BE2C (cell line): Measurements from ENCODE around the gene CTSH.
A peak's percentile ranks its signal among the peaks of the same experiment; 100 is the strongest.

Experiments
- DNase-seq: peaks from one replicate; pipeline ENCODE4 v3.0.0-alpha.2; 2020
- H3K27me3 ChIP-seq: fragments of 250-450 bp; sonication (Bioruptor Pico); 2 replicates; pipeline ENCODE4 v1.5.1; 2020; ENCODE audit warnings: mild to moderate bottlenecking
- H3K36me3 ChIP-seq: fragments of 250-450 bp; sonication (Bioruptor Pico); 2 replicates; pipeline ENCODE4 v1.5.1; 2020; ENCODE audit warnings: mild to moderate bottlenecking
- H3K4me1 ChIP-seq: fragments of 250-450 bp; sonication (Bioruptor Pico); 2 replicates; pipeline ENCODE4 v1.5.1; 2020
- H3K4me3 ChIP-seq: 2 replicates; pipeline ENCODE4 v1.5.1; 2011; ENCODE audit warnings: low read depth, low read length
- H3K9me3 ChIP-seq: fragments of 250-450 bp; sonication (Bioruptor Pico); 2 replicates; pipeline ENCODE4 v1.5.1; 2020
- TF ChIP-seq, protein P1 (sequence below): IDR thresholded peaks from 2 replicates; pipeline ENCODE4 v1.5.1; 2012; ENCODE audit warnings: mild to moderate bottlenecking, low read depth, low read length

Gene CTSH

DNA sequence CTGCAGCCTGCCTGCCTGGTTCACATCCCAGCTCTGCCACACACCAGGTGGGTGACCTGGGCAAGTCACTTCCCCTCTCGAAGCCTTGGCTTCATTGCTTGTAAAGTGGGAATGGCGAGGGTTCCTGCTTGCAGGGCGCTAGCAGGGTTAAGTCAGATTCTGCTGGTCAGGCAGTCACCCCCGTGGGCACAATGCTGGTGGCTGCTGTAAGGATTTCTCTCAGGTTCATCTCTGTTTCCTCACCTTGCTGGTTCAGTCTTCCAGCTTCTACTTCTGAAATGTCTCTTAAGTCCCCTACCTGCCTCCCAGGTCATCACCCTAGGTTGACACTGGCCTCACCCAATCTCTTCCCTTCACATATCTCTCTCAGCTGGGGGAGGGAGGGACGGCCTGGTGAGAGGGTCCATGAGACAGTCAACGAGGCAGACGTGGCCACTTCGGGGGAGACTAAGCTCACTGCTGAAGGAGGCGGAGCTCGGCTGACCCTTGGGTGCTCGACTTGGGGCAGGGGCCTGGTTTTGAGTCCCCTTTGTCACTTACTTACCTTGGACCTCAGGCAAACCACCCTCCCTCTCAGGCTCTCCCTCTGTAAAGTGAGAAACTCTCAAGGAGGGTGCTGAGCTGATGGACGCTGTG lies 11.5 kb downstream of the CTSH start:
- H3K27me3 ChIP-seq = no peaks in the 10 kb centered on the region
- no peak overlapping the region for H3K4me3 ChIP-seq
- peaks cover 19% of the 10 kb centered on the region for H3K4me1 ChIP-seq
- no peak for DNase-seq
- TF ChIP-seq, protein P1, sequence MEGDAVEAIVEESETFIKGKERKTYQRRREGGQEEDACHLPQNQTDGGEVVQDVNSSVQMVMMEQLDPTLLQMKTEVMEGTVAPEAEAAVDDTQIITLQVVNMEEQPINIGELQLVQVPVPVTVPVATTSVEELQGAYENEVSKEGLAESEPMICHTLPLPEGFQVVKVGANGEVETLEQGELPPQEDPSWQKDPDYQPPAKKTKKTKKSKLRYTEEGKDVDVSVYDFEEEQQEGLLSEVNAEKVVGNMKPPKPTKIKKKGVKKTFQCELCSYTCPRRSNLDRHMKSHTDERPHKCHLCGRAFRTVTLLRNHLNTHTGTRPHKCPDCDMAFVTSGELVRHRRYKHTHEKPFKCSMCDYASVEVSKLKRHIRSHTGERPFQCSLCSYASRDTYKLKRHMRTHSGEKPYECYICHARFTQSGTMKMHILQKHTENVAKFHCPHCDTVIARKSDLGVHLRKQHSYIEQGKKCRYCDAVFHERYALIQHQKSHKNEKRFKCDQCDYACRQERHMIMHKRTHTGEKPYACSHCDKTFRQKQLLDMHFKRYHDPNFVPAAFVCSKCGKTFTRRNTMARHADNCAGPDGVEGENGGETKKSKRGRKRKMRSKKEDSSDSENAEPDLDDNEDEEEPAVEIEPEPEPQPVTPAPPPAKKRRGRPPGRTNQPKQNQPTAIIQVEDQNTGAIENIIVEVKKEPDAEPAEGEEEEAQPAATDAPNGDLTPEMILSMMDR = no peak
- no peaks in the 10 kb centered on the region for H3K9me3 ChIP-seq
- no peaks in the 10 kb centered on the region for H3K36me3 ChIP-seq

DNA sequence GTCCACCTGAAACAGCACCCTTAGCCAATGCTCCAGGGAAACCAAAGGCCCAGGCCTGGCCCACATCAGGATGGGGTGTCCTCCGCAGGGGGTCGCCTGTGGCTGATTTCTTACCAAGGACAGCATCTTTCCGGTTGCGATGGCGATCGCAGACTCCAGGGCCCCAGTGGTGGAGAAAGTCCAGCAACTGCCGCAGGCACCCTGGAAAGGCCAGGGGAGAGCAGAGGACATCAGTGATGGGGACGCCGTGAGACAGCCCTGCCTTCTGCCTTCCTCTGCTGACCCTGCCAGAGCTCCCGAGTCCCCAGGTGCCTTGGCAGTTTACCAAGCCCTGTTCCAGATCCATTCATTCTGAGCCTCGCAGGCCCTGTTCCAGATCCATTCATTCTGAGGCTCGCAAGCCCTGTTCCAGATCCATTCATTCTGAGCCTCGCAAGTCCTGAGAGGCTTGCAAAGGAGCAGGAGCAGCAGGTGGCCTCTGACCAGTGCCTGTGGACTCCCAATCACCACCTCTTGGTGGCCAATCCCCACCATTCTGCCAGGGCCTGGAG lies 12.5 kb downstream of the CTSH start:
- Histone ChIP-seq H3K36me3 (0 out of 2 replicates have a peak, but pooled peaks cover 3% of the 10 kb centered on the region), H3K9me3 (no peaks in the 10 kb centered on the region), H3K27me3 (no peaks in the 10 kb centered on the region), H3K4me3 (no peak overlapping the region), H3K4me1 (peaks cover 19% of the 10 kb centered on the region)
- TF ChIP-seq, protein P1 = no peak
- no peak for DNase-seq

DNA sequence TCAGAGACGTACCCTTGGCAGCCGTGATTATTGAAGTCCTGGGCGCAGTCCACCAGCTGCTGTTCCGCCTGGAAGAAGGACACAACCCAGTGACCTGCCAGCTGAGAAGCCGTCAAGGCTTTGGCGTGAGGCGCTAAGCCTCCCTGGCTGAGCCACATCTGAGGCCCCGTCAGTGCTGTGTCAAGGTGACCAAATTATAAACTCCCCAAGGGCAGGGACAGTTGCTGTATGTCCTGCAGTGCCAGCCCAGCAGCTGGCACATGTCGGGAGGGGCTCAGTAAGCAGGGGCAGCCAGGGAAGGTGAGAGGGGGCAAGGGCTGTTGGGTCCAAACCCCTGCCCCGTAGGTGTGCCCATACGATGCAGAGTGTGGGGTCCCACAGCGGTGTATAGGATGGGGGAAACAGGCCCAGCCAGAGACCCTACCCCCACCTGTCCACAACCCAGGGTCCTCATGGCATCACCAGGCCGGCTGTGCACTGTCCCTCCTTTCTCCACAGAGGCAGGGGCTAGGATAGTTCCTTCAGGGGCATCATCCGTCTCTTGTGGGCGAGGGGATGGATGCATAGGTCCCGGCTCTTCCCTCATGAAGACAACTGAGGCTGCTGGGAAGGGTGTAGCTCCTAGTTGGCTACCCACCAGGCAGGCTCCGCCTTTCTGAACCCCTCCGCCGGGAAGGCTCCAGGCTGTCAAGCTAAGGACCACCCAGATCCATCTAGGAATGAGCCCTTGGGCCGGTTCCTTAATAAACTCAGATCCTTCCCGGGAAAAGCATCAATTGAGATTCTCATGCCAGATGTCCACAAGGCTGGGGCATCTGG lies 13.2 kb downstream of the CTSH start:
- Histone ChIP-seq H3K4me1 (peaks cover 19% of the 10 kb centered on the region), H3K9me3 (no peaks in the 10 kb centered on the region), H3K4me3 (no peak overlapping the region), H3K27me3 (no peaks in the 10 kb centered on the region), H3K36me3 (0 out of 2 replicates have a peak, but pooled peaks cover 4% of the 10 kb centered on the region)
- DNase-seq = no peak
- TF ChIP-seq, protein P1 = no peak

DNA sequence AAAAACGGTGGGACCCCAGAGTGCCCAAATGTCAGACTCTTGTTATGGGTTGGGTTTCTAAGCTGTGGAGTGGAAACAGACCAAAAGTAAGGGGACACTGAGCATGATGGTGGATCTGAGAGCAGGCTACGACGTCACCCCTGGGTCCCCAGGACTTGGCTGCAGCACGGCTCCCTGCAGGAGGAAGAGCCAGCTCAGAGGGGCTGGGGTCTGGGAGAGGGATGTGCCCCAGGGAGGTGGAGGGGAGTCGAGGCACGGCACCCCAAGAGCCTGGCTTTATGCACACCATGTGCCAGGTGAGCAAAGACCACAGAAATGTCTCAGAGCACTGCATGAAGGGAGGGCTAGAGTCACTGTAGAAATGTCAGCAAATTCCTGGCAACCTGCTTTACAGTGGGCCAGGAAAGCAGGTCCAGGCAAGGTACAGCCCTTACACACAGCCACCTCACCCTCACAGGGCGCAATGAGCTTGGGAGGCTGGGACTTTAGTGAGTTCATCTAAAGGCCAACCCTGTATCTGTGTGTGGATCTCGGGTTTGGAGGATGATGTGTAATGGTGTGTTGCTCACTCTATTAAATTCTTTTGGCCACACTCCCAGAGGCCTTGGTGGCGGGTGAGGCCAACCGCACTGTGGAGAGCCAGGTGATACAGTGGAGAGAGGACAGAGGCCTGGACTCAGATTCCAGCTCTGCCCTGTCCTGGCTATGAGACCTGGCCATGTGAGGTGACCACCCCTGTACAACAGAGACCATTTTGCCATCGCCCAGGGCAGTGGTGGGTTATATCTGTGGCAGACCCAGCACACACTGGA lies 14.1 kb downstream of the CTSH start:
- Histone ChIP-seq H3K9me3 (no peaks in the 10 kb centered on the region), H3K36me3 (0 out of 2 replicates have a peak, but pooled peaks cover 4% of the 10 kb centered on the region), H3K27me3 (no peaks in the 10 kb centered on the region), H3K4me1 (peaks cover 19% of the 10 kb centered on the region), H3K4me3 (no peak overlapping the region)
- TF ChIP-seq, protein P1 = no peak
- peak; percentile 61 for DNase-seq

DNA sequence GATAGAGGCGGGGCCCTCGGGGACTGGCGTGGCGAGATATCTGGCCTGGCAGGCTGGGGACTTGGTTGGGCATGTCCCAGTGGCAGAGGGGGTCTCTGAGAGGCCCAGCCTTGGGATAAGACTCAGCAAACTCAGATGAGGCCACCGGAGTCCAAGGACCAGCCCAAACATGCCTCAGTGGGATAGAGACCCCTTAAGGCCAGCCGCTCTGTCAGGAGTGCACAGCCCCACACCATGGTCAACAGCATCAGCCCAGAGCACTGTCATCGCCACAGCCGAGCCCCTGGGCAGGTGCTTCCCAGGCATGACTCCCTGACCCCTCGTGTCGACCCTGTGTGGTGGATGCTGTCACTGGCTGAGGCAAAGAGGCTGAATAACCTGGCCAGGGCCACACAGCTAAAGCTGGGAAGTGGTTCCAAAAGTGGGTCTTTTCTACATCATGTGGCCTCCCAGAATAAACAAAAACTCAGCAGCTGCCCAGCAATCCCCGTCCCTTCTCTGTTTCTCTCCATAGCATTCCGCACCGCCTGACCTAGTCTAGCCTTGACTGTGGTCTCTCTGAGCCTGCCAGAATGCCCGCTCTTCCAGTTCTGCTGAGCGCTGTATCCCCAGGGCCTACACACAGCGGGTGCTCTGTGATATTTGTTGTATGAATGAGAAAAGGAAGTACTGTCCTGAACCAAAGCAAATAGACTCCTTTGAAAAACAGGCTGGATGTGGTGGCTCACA lies 15.1 kb downstream of the CTSH start:
- no peak overlapping the region for H3K4me3 ChIP-seq
- no peaks in the 10 kb centered on the region for H3K9me3 ChIP-seq
- TF ChIP-seq, protein P1 = no peak
- no peak for DNase-seq
- H3K27me3 ChIP-seq = no peaks in the 10 kb centered on the region
- H3K4me1 ChIP-seq = peaks cover 19% of the 10 kb centered on the region
- peaks cover 11% of the 10 kb centered on the region; the same call in 1 of the 2 replicates for H3K36me3 ChIP-seq
